Pulmonary artery endothelial cell (primary cell): ENCODE data around the gene CCDC83. TPM values are rescaled to one million over a fixed set of nuclear protein-coding genes. Genes with fewer than 3 reads are reported as not detected.
"Not testable (repeated sequence)": the region's sequence is repeated elsewhere in the genome, so short reads cannot be mapped to it uniquely, and the experiment has no call there.

Source experiments
- DNase-seq: peaks from one replicate; pipeline ENCODE4 v3.0.0-alpha.2; 2011; ENCODE audit warnings: low read depth, low spot score
- total RNA-seq: library from RNA; depleted of rRNA; stranded (reverse); fragments of >200 nt; gene quantifications from 2 replicates; pipeline ENCODE4 v1.2.3, GENCODE V29; 2014

CCDC83 gene
- total RNA-seq, 1 donor from 2014 or later: not detected

DNA sequence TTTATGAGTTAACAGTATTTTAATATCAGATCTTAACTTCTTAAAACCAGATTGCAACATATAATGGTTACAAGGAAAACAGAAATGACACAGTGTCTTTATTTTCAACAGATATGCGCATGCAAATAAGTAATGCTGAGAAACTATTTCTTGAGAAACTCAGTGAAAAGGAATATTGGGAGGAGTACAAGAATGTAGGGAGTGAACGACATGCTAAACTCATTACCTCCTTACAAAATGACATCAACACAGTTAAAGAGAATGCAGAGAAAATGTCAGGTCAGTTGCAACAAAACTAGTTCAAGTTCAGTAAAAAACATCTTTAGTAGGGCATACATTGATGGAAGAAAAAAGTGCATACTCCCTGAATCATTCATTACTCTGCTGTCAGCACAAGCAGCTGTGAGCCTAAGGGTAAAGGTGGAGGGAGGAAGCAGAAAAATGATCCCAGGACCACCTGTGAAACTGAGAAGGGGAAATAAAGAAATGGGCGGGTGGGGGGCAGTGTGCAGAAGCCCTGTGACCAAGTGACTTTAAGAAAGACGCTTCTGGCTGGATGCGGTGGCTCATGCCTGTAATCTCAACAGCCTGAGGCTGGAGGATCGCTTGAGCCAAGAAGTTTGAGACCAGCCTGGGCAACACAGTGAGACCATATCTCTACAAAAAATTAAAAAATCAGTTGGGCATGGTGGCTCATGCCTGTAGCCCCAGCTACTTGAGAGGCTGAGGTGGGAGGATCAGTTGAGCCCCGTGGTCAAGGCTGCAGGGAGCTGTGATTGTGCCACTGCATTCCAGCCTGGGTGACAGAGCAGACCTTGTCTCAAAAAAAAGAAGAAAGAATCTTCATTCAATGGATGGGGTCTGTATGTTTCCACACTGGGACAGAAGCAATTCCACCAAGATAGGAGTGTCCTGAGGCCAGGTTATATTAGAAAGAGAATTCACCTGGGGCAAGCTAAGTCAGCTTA, 31.2 kb downstream of the CCDC83 start:
- no peak for DNase-seq

DNA sequence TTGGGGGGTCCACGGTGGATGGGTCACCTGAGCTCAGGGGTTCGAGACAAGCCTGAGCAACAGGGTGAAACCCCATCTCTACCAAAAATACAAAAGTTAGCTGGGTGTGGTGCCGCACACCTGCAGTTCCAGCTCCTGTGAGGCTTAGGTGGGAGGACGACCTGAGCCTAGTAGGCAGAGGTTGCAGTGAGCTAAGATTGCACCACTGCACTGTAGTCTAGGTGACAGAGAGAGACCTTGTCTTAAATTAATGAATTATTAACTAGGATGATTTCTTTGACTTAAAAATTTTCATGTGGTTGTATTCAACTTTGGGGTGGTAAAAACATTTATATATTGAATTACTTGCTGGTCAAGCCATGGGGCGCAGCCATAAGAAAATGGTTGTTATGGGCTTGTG, 33.9 kb downstream of the CCDC83 start:
- DNase-seq: no peak

DNA sequence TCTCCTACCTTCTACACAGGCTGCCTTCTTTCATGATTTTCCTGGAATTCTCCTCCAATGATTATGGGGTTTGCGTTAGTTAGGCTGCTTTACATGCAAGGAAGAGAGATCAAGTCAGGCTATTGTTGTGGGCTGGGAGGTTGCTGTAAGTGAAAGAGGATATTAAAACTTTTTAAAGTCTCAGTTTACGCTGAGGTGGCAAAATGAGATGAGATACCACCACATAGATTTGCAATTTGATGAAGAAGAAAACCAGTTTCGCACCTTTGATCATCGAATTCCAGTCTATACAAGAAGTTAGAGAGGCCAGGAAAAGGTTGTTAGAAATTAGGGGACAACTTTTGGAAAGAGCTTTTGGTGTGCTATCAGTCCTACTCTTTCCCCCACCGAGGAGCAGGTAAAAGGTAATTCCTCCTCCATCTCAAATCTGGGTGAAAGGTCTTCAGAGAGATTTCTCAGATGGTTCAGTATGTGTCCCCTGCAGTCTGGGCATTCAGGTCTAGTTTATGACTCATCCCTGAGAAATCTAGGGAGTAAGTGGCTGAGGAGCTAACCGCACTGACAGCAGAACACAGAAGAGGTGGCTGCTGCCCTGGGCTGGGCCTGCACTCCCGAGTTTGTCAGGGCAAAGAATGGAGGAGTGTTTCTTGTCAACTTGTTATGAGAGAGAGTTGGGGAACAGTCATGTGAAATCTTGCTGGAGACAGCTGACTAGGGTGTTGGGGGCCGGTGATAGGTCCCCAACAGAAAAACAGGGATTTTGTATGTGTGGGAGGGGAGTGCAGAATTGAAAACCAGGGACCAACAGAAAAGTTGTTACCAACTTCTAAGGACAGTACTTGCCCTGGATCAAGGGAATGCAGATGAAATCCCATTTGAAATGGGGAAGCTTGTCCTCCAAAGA, 34.7 kb downstream of the CCDC83 start:
- DNase-seq: no peak

DNA sequence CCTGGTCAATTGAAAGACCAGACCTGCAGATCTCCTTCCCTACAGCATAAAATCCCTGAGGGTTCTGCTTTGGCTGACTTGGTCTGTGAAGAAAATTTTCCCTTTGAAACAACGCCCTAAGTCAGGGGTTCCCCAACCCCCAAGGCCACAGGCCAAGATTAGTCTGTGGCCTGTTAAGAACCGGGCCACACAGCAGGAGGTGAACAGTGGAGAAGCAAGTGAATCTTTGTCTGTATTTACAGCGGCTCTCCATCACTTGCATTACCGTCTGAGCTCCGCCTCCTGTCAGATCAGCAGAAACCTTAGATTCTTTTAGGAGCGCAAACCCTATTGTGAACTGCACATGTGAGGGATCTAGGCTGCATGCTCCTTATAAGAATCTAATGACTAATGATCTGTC, 38.2 kb downstream of the CCDC83 start:
- DNase-seq: no peak

DNA sequence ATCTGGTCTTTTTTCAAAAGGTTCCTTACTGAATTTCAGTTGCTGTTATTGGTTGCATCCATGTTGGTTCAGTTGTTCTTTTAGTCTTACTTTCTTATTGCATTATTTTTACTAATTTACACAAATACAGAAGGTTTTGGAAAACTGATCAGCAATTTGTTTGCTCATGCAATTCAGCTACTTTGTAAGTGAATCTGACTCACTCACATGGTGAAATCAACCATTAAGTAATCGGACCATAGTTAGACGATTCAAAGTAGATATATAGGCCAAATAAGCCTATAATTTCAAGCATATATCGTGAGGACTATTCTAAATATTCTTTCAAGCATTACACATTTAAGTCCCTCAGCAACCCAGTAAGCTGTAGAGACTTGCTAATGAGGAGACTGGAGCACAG, 41.7 kb downstream of the CCDC83 start:
- DNase-seq: no peak

DNA sequence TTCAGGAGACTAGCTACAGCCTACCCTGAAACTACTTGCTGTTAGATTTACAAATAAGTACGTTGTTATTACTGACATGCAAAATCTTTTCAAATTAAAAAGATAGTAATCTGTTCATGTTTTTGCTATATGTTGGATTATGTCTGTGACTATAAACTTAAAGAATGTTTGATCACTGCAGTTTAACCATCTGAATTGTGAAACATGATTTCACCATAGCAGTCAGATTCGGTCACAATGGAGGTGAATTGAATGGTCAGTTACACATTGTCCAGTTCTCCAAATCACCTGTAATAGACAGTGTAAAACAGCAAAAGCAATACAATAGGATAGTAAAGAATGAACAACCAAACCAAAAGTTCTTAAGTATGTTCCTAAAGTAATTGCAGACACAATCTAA, 43.3 kb downstream of the CCDC83 start:
- no peak for DNase-seq

DNA sequence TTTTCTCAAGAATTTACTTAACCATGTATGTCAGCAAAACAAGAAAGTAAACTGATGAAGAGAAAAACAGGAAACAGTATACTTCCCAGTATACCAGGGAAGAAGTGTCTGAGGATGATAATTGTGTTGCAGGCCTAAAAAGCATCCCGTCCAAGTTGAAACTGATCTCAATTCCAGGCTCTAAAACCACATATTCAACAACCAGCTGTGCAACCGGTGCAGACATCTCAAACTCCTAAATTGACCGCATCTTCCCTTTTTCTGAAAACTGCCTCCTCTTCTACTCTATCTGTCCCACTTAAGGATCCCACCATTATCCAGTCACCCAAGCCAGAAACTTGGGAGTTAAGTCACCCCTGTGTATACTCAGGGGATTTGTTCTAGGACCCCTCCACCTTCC, 47.2 kb downstream of the CCDC83 start:
- no peak for DNase-seq

DNA sequence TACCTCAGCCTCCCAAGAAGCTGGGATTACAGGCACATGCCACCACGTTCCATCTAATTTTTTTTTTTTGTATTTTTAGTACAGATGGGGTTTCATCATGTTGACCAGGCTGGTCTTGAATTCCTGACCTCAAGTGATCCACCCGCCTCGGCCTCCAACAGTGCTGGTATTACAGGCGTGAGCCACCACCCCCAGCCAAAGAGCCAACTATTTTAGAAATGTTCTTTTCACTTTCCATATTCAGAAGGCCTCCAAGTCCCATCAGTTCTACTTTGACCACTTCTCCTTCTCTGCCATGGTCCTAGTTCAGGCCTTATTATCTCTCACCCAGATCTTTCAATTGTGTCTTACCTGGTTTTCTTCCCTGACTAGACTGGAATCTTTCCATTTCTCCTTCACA, 48.2 kb downstream of the CCDC83 start:
- DNase-seq: no peak

DNA sequence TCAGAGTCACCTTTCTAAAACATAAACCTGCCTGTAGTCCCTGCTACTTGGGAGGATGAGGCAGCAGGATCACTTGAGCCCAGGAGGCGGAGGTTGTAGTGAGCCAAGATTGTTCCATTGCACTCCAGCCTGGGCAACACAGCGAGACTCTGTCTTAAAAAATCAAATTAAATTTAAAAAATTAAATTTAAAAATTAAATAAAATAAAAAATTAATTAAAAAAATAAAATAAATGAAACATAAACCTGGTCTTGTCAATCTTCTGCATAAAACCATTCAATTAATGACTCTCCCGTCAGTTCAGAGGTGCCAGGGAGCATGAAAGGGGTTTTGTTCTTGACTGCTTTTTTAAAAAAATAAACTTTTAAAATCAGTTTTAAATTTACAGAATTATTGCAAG, 48.6 kb downstream of the CCDC83 start:
- DNase-seq: no peak

DNA sequence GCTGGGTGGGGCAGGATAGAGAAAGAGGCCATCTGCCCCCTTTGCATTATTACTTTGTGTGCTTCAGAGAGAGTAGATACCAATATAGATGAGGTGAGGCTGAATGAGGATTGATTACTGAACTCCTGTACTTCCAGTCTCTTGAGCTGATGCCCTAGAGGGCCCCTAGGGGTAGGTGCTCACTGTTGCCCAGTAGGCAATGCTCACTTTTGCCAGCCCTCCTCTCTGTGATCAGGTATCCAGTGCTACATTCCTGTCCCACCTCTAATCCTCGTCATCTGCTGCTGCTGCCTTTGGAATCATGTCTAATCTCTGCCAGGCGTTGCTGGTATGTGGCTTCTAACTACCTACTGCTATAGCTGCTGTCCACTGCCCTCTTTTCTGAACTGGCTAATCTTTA, 57.2 kb downstream of the CCDC83 start:
- no peak for DNase-seq

DNA sequence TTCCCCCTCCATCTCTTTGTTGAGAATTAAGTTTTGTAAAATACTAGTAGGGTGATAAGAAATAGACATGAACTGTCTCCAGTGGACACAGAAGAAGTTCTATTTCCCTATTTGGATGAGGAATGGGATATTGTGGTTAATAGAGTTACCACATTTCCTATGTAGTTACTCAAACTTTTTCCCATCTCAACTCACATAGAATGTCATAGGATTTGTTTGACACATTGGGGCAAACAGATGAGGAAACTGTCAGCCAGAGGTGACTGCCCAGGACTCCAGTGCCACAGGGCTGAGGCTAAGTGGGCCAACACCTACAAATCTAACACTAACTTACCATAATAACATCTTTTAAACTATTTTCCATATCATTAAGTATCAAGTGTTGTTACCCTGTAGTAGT, 58.3 kb downstream of the CCDC83 start:
- DNase-seq: no peak

DNA sequence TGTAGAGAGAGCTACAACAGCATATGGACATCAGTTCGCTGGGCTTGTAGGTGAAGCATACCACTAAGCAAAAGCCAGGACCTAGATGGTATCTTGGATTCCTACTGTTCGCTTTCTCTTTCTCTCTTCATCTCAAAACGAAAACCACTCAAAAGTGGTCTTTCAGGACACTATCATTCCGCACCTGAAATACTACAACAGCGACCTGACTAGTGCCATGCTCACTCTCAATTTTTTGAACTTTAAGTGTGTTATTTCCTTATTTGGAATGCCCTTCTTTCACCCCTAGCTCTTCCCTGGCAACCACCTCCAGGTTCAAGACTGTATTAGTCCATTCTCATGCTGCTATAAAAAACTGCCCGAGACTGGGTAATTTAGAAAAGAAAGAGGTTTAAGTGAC, 59.2 kb downstream of the CCDC83 start:
- no peak for DNase-seq

DNA sequence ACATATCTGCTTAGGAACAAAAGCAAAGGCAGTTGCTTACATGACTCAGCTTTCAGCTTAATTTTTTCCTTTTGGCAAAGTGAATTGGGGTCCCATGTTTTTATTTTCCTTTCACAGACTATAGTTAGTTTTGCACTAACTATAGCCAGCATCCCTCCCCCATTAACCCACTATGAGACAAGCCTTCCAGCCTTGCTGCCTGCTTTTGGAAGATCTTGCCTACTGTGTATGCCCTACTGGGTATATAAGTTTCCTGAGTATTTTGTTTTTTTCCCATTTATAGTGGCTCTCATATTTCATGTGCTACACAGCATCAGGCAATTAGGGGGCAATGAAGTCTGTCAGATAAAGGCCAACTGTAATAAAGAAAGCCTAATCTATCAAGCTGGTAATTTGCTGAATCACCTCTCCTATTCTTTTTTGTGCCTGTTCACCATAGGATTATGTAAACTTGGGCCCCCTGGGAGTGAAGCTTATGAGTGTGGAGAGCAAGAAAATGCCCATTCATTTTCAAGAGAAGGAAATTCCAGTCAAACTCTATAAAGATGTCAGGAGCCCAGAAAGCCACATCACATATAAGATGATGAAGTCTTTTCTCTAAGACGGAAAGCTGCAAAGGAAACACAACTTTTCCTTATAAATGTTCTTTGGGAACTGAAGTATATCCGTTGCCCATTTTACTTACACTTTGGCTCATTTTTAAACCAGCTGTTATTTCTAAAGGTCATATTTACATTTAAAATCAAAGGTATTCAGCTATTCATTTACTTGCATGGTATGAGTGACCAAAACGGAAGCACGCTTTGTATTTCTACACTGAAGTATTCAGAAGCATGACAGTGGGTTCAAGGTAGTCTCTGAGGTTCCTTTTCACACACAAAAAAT, 64.0 kb downstream of the CCDC83 start:
- DNase-seq: no peak

DNA sequence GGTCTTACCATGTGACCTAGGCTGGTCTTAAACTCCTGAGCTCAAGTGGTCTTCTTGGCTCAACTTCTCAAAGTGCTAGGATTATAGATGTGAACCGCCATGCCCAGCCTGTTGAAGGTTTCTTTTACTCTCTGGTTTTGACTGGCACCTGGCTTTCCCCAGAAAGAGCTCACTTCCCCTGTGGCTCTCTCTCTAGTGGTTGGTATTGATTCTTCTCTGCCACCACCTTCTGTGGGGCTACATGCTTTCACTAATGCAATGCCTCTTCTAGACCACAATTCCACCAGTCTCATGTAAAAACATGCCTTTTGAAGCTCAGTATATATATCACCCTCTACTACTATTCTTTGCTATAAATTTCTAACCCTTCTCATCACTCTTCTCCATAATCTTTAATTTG, 67.2 kb downstream of the CCDC83 start:
- no peak for DNase-seq

DNA sequence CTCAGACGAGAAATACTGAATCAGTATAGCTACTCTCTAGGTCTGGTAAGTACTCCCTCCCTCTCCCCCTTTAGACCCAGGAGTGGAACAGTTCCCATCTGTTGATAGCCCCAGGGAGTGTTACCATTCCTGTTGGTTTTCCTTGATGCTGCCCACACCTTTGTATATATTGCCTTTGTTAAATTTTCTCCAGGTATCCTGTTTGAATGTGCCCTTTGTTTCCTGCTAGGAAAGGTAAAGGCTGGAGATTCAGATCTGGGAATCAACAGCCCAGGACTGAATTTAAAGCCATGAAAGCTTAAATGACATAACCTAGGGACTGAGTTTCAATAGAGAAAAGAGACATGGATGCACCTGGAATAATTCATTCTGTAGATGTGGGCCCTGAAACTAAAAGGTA, 68.3 kb downstream of the CCDC83 start:
- DNase-seq: no peak

DNA sequence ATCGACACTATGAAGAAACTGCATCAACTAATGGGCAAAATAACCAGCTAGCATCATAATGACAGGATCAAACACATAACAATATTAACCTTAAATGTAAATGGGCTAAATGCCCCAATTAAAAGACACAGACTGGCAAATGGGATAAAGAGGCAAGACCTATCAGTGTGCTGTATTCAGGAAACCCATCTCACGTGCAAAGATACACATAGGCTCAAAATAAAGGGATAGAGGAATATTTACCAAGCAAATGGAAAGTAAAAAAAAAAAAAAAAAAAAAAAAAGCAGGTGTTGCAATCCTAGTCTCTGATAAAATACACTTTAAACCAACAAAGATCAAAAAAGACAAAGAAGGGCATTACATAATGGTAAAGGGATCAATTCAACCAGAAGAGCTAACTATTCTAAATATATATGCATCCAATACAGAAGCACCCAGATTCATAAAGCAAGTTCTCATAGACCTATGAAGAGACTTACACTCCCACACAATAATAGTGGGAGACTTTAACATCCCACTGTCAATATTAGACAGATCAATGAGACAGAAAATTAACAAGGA, 71.6 kb downstream of the CCDC83 start:
- not testable (repeated sequence) for DNase-seq

DNA sequence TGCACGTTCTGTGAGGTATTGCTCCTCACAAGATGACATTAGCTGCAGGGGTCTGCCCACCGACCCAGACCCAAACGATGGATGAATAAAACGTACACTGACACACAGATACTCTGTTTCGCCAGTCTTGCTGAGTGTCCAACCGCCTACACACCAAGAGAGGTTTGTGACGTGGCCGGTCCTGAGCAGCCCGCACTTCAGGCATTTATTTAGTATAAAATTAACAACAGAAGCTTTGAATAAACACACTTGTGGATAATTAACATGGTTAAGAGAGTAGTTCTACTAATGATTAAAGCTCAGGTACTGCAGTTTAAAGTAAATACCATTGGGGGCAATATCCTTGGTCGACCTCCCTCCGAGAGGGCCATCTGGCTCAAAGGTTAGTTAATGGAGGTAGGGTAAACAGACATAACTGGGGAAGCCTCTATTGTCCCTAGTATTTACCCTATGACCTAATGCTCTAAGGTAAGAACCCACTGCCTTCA, 75.7 kb downstream of the CCDC83 start:
- no peak for DNase-seq

DNA sequence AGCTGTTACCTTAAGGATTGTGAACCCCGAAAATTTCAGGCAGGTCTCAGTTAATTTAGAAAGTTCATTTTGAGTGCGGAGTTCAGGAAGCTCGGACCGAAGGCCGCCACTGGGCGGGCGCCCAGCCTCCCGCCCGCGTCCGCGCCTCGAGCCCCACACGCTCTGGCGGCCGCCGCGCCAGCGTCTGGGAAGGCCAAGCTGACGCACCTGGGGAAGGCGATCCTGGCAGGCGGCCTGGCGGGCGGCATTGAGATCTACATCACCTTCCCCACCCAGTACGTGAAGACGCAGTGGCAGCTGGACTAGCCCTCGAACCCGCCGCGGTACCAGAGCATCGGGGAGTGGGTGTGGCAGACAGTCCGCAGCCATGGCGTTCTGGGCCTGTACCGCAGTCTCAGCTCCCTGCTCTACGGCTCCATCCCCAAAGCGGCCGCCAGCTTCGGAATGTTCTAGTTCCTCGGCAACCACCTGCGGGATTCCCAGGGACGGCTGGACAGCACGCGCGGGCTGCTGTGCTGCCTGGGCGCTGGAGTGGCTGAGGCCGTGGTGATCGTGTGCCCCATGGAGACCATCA, 79.5 kb downstream of the CCDC83 start:
- DNase-seq: no peak

DNA sequence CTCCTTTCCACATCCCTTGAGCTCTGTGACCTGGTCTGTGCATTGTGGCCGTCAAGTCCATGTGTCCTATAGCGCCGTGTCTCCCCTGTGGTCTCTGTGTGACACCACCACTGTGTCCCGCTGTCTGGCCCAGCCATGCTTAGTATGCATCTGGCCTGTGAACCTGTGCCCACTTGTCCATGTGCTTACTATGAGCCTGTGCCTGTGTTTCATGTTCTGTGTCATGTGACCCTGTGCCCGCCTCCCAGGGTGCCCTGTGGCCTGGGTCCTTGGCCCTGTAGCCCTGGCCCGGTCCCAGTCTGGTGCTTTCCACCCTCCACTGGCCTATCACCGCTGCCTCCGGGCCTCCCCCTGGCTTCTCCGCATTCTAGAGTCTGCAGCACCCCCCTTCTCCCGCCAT, 80.6 kb downstream of the CCDC83 start:
- DNase-seq: no peak

DNA sequence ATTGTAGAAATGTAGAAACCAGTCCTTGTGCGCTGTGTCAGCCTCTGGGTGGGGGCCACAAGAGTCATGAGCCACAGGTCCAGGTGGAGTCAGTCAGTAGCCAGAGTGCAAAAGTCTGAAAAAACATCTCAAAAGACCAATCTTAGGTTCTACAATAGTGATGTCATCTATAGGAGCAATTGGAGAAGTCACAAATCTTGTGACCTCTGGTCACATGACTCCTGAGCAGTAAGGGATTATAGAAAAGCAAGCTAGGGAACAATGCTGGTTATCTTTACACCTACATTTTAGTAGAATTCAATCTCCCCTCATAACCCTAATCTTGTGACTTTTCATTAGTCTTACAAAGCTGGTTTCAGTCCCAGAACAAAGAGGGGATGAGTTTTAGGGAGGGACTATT, 82.7 kb downstream of the CCDC83 start:
- no peak for DNase-seq
